WTC11 (cell line): Measurements from ENCODE around the gene RIN3. TPM values are rescaled to one million over a fixed set of nuclear protein-coding genes. Genes with fewer than 3 reads are reported as not detected.

Experiments
- ATAC-seq: fragments of 200-7000 bp; cut with Tn5 transposase; 2 replicates; pipeline ENCODE4 v1.10.0; 2021; ENCODE audit warnings: mild to moderate bottlenecking, moderate library complexity
- CTCF ChIA-PET: fragments of 300-600 bp; sonication (Branson Sonifier 250); formaldehyde crosslinking; loops from one replicate; lab custom pipeline; 2021; ENCODE audit warnings: antibody characterized with exemption; lab: Charles Lee
- POLR2A ChIA-PET: fragments of 350-600 bp; sonication (Branson Sonifier 250); formaldehyde crosslinking; loops from one replicate; lab custom pipeline; 2021; ENCODE audit warnings: antibody characterized with exemption; lab: Charles Lee
- DNase-seq: peaks from one replicate; pipeline ENCODE4 v3.0.0; 2021; ENCODE audit warnings: low spot score
- H3K27ac Mint-ChIP-seq: 2 replicates; pipeline ENCODE4 v1.8.0; 2021; ENCODE audit warnings: mixed read lengths
- H3K27me3 Mint-ChIP-seq: 2 replicates; pipeline ENCODE4 v1.8.0; 2021; ENCODE audit warnings: low read depth, mild to moderate bottlenecking, moderate library complexity, mixed read lengths
- H3K36me3 Mint-ChIP-seq: 2 replicates; pipeline ENCODE4 v1.8.0; 2021; ENCODE audit warnings: mixed read lengths
- H3K4me1 Mint-ChIP-seq: 2 replicates; pipeline ENCODE4 v1.8.0; 2022; ENCODE audit warnings: mixed read lengths
- H3K4me3 Mint-ChIP-seq: 2 replicates; pipeline ENCODE4 v1.8.0; 2021; ENCODE audit warnings: mild to moderate bottlenecking, moderate library complexity, mixed read lengths
- H3K9me3 Mint-ChIP-seq: 2 replicates; pipeline ENCODE4 v1.8.0; 2021; ENCODE audit warnings: mixed read lengths
- CREM ChIP-seq: sonication (generic); formaldehyde crosslinking; IDR thresholded peaks from 2 replicates; pipeline ENCODE4 v1.8.1; 2022; ENCODE audit warnings: mild to moderate bottlenecking, missing genetic modification reagents, moderate library complexity
- MXD4 ChIP-seq: fragments of 250-450 bp; sonication (Bioruptor Pico); IDR thresholded peaks from 2 replicates; pipeline ENCODE4 v1.8.0; 2021; ENCODE audit warnings: mild to moderate bottlenecking, moderate library complexity, borderline replicate concordance
- SMAD4 ChIP-seq: sonication (generic); formaldehyde crosslinking; IDR thresholded peaks from 2 replicates; pipeline ENCODE4 v1.8.0; 2022; ENCODE audit warnings: mild to moderate bottlenecking, missing genetic modification reagents
- TCF7 ChIP-seq: sonication (generic); formaldehyde crosslinking; IDR thresholded peaks from 2 replicates; pipeline ENCODE4 v1.8.0; 2022; ENCODE audit warnings: mild to moderate bottlenecking, low read depth, missing genetic modification reagents, moderate library complexity
- ZBTB21 ChIP-seq: sonication (generic); formaldehyde crosslinking; IDR thresholded peaks from 2 replicates; pipeline ENCODE4 v1.8.1; 2023; ENCODE audit warnings: mild to moderate bottlenecking, missing genetic modification reagents, borderline replicate concordance
- ZNF121 ChIP-seq: sonication (generic); formaldehyde crosslinking; IDR thresholded peaks from 2 replicates; pipeline ENCODE4 v1.8.0; 2023; ENCODE audit warnings: missing genetic modification reagents
- ZNF232 ChIP-seq: sonication (generic); formaldehyde crosslinking; IDR thresholded peaks from 2 replicates; pipeline ENCODE4 v1.8.0; 2022; ENCODE audit warnings: mild to moderate bottlenecking, missing genetic modification reagents
- ZNF671 ChIP-seq: fragments of 250-450 bp; sonication (Bioruptor Pico); IDR thresholded peaks from 2 replicates; pipeline ENCODE4 v1.8.0; 2021; ENCODE audit warnings: mild to moderate bottlenecking
- total RNA-seq: library from RNA; stranded (reverse); gene quantifications from 3 replicates; pipeline ENCODE4 v1.2.3, GENCODE V29; 2021
- TF ChIP-seq, protein P1 (sequence below): fragments of 250-450 bp; sonication (Bioruptor Pico); IDR thresholded peaks from 2 replicates; pipeline ENCODE4 v2.1.2; 2022; ENCODE audit warnings: mild to moderate bottlenecking, moderate library complexity
- TF ChIP-seq, protein P2 (sequence below): sonication (generic); formaldehyde crosslinking; IDR thresholded peaks from 2 replicates; pipeline ENCODE4 v1.8.0; 2023; ENCODE audit warnings: mild to moderate bottlenecking, missing genetic modification reagents
- TF ChIP-seq, protein P3 (sequence below): sonication (generic); formaldehyde crosslinking; IDR thresholded peaks from 2 replicates; pipeline ENCODE4 v1.8.0; 2022; ENCODE audit warnings: mild to moderate bottlenecking, missing genetic modification reagents
- TF ChIP-seq, protein P4 (sequence below): fragments of 250-450 bp; sonication (Bioruptor Pico); conservative IDR thresholded peaks from 2 replicates; pipeline ENCODE4 v1.9.0; 2021; ENCODE audit warnings: mild to moderate bottlenecking
- TF ChIP-seq, protein P5 (sequence below): sonication (generic); formaldehyde crosslinking; IDR thresholded peaks from 2 replicates; pipeline ENCODE4 v1.8.1; 2023; ENCODE audit warnings: mild to moderate bottlenecking, missing genetic modification reagents
- TF ChIP-seq, protein P6 (sequence below): sonication (generic); formaldehyde crosslinking; IDR thresholded peaks from 2 replicates; pipeline ENCODE4 v1.8.1; 2023; ENCODE audit warnings: mild to moderate bottlenecking, missing genetic modification reagents, borderline replicate concordance
- TF ChIP-seq, protein P7 (sequence below): sonication (generic); formaldehyde crosslinking; IDR thresholded peaks from 2 replicates; pipeline ENCODE4 v1.8.0; 2022; ENCODE audit warnings: mild to moderate bottlenecking, missing genetic modification reagents

Gene RIN3
- total RNA-seq, 1 experiment from 2014 or later = 3.3 TPM

DNA sequence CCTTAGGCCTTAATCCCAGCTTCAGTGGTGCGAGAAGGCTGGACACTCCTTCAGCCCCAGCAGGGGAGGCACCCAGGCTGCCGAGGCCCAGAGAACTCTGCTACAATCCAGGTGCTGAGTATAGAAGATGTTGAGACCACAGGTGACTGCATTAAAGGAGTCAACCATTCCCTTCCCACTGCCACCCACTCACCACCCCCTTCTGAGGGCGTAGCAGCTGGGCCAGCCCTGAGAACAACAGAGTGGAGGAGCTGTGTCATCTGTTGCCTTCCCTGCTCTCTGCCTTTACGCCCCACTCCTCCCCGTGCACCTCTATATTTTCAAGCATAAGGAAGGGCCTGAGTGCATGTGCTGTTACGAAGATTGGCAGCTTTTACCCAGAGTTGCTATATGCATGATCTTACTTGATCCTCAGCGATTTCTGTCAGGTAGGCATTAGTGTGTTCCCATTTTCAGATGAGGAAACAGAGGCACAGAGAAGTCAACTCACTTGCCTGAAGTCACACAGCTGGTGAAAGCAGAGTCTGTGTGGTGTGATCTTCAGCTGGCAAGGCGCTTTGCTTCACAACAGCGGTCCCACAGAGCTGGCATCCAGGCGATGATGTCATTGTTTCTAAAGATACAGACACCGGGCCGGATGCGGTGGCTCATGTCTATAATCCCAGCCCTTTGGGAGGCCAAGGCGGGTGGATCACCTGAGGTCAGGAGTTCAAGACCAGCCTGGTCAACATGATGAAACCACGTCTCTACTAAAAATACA is 46.7 kb downstream of the RIN3 start:
- no peak overlapping the region for H3K27ac Mint-ChIP-seq
- no peaks in the 10 kb centered on the region for H3K27me3 Mint-ChIP-seq
- ATAC-seq = no peak
- H3K36me3 Mint-ChIP-seq = no peaks in the 10 kb centered on the region
- POLR2A ChIA-PET = no interaction called here
- no peak overlapping the region for H3K4me3 Mint-ChIP-seq
- H3K4me1 Mint-ChIP-seq = peaks cover 10% of the 10 kb centered on the region
- DNase-seq = no peak
- CTCF ChIA-PET = no interaction called here
- TF ChIP-seq ZNF232 (CRISPR knock-in tag) (no peak), TCF7 (no peak), ZBTB21 (CRISPR knock-in tag) (no peak), CREM (no peak), ZNF121 (CRISPR knock-in tag) (no peak), MXD4 (CRISPR knock-in tag) (no peak), ZNF671 (no peak), SMAD4 (CRISPR knock-in tag) (no peak)
- TF ChIP-seq, protein P1, sequence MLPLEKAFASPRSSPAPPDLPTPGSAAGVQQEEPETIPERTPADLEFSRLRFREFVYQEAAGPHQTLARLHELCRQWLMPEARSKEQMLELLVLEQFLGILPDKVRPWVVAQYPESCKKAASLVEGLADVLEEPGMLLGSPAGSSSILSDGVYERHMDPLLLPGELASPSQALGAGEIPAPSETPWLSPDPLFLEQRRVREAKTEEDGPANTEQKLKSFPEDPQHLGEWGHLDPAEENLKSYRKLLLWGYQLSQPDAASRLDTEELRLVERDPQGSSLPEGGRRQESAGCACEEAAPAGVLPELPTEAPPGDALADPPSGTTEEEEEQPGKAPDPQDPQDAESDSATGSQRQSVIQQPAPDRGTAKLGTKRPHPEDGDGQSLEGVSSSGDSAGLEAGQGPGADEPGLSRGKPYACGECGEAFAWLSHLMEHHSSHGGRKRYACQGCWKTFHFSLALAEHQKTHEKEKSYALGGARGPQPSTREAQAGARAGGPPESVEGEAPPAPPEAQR (CRISPR knock-in tag) = no peak
- TF ChIP-seq, protein P2, sequence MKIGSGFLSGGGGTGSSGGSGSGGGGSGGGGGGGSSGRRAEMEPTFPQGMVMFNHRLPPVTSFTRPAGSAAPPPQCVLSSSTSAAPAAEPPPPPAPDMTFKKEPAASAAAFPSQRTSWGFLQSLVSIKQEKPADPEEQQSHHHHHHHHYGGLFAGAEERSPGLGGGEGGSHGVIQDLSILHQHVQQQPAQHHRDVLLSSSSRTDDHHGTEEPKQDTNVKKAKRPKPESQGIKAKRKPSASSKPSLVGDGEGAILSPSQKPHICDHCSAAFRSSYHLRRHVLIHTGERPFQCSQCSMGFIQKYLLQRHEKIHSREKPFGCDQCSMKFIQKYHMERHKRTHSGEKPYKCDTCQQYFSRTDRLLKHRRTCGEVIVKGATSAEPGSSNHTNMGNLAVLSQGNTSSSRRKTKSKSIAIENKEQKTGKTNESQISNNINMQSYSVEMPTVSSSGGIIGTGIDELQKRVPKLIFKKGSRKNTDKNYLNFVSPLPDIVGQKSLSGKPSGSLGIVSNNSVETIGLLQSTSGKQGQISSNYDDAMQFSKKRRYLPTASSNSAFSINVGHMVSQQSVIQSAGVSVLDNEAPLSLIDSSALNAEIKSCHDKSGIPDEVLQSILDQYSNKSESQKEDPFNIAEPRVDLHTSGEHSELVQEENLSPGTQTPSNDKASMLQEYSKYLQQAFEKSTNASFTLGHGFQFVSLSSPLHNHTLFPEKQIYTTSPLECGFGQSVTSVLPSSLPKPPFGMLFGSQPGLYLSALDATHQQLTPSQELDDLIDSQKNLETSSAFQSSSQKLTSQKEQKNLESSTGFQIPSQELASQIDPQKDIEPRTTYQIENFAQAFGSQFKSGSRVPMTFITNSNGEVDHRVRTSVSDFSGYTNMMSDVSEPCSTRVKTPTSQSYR (CRISPR knock-in tag) = no peak
- TF ChIP-seq, protein P3, sequence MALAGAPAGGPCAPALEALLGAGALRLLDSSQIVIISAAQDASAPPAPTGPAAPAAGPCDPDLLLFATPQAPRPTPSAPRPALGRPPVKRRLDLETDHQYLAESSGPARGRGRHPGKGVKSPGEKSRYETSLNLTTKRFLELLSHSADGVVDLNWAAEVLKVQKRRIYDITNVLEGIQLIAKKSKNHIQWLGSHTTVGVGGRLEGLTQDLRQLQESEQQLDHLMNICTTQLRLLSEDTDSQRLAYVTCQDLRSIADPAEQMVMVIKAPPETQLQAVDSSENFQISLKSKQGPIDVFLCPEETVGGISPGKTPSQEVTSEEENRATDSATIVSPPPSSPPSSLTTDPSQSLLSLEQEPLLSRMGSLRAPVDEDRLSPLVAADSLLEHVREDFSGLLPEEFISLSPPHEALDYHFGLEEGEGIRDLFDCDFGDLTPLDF = no peak
- TF ChIP-seq, protein P4, sequence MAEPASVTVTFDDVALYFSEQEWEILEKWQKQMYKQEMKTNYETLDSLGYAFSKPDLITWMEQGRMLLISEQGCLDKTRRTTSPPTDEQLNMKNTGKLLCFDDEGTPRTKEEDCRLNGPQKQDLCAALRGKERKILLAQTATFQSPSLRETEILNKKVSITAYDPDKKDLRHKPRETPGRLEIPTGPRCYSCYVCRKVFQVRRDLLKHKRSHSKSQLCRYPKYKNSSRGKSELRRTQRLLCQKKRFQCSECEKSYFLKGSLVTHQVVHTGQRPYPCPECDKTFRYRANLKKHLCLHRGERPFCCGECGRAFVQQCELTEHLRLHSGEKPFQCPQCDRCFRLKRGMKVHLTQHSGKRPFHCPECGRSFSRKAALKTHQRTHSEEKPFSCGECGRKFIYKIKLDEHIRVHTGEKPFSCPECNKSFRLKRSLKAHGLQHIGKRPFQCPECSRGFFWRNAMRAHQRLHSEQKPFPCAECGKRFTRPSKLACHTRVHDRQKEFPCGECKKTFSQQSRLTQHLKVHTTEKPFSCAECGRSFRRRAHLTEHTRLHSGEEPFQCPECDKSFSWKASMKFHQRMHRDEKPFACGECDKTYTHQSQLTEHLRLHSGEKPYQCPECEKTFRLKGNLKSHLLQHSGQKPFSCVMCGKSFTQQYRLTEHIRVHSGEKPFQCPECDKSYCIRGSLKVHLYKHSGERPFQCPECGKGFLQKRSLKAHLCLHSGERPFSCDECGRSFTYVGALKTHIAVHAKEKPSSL = no peak
- TF ChIP-seq, protein P5, sequence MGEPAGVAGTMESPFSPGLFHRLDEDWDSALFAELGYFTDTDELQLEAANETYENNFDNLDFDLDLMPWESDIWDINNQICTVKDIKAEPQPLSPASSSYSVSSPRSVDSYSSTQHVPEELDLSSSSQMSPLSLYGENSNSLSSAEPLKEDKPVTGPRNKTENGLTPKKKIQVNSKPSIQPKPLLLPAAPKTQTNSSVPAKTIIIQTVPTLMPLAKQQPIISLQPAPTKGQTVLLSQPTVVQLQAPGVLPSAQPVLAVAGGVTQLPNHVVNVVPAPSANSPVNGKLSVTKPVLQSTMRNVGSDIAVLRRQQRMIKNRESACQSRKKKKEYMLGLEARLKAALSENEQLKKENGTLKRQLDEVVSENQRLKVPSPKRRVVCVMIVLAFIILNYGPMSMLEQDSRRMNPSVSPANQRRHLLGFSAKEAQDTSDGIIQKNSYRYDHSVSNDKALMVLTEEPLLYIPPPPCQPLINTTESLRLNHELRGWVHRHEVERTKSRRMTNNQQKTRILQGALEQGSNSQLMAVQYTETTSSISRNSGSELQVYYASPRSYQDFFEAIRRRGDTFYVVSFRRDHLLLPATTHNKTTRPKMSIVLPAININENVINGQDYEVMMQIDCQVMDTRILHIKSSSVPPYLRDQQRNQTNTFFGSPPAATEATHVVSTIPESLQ (CRISPR knock-in tag) = no peak
- TF ChIP-seq, protein P6, sequence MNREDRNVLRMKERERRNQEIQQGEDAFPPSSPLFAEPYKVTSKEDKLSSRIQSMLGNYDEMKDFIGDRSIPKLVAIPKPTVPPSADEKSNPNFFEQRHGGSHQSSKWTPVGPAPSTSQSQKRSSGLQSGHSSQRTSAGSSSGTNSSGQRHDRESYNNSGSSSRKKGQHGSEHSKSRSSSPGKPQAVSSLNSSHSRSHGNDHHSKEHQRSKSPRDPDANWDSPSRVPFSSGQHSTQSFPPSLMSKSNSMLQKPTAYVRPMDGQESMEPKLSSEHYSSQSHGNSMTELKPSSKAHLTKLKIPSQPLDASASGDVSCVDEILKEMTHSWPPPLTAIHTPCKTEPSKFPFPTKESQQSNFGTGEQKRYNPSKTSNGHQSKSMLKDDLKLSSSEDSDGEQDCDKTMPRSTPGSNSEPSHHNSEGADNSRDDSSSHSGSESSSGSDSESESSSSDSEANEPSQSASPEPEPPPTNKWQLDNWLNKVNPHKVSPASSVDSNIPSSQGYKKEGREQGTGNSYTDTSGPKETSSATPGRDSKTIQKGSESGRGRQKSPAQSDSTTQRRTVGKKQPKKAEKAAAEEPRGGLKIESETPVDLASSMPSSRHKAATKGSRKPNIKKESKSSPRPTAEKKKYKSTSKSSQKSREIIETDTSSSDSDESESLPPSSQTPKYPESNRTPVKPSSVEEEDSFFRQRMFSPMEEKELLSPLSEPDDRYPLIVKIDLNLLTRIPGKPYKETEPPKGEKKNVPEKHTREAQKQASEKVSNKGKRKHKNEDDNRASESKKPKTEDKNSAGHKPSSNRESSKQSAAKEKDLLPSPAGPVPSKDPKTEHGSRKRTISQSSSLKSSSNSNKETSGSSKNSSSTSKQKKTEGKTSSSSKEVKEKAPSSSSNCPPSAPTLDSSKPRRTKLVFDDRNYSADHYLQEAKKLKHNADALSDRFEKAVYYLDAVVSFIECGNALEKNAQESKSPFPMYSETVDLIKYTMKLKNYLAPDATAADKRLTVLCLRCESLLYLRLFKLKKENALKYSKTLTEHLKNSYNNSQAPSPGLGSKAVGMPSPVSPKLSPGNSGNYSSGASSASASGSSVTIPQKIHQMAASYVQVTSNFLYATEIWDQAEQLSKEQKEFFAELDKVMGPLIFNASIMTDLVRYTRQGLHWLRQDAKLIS = no peak
- TF ChIP-seq, protein P7, sequence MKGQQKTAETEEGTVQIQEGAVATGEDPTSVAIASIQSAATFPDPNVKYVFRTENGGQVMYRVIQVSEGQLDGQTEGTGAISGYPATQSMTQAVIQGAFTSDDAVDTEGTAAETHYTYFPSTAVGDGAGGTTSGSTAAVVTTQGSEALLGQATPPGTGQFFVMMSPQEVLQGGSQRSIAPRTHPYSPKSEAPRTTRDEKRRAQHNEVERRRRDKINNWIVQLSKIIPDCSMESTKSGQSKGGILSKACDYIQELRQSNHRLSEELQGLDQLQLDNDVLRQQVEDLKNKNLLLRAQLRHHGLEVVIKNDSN (CRISPR knock-in tag) = no peak
- TF ChIP-seq, all 79 proteins: peak for 0
- H3K9me3 Mint-ChIP-seq = no peaks in the 10 kb centered on the region
